Stimulated activated CD4-positive, alpha-beta T cell treated with anti-CD3 and anti-CD28 coated beads, Interleukin-4, amount 100 ng/mL, for 24 hours (primary cell): Measurements from ENCODE around the gene PXDN.

ENCODE experiments used
- DNase-seq: peaks from one replicate; pipeline ENCODE4 v3.0.0-alpha.2; 2020

Gene PXDN

DNA sequence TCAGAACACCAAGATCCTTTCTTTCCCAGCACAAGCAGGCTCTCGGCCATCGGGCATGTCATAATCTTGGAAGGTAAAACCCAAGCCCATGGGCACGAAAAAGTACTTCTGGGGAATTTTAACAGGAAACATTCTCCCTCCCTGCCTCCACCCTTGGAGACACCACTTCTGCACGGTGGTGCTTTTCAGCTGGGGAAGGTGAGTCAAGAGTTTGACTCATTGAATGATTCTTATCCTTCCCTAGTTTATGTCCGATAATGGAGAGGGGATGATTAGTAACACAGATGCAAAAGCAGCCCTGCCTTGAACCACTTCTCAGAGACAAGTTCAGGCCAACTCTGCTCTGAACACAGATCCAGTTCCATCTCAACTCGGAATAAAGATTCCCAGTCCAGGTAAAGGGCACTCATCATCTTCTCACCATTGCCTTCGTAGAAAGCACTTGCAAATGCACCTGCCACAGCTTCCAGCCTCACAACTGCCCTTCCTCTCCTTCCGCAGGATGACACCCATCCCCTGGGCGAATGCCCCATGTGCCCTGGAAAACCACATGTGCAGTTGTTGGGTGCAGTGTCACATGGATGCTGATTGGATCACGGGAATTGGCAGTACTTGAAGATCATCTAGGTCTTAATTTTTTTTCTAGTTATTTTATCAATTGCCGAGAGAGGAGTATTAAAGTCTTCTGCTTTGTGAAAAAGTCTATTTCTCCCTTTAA is 136.2 kb downstream of the PXDN start:
- DNase-seq, result no peak

DNA sequence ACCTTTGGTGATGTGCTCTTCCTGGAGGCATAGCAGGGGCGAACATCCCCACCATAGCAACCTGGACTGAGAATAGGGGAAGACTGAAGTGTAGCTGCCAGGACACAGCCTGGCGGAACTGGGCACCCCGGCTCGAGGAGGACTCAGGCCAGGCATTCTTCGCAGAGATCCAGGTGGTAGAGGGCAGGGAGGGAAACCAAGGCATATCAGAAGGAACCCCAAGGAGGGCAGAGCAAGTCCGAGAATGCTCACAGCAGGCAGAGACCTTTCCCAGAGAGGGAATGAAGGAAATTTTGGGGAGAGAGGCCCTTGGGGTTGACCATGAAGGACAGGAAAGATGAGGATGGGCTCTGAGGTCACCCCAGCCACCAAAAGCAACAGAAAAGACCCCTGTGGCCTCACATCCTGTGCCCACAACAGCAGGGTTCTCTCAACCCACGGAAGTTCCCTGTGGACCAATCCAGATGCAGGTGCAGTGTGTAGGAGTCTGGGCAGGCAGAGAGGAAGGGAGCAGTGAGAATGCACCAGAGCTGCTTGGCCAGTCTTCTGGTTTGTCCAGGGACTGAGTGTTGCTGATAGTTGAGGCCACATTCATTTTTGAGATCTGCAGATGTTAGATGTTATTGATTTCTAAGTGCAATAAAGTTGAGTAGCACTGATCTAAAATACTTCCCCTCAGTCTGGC is 136.9 kb downstream of the PXDN start:
- DNase-seq, result no peak

- DNase-seq, result no peak
These were observed 137.7 kb downstream of the PXDN start for GRCh38 chr2:1606421-1607235.

GRCh38 chr2:1606046-1606400 is 138.3 kb downstream of the PXDN start:
- DNase-seq, result no peak

GRCh38 chr2:1605102-1606045 is 138.9 kb downstream of the PXDN start:
- no peak for DNase-seq

GRCh38 chr2:1603521-1603920 is 140.8 kb downstream of the PXDN start:
- DNase-seq, result no peak

- no peak for DNase-seq
These were observed 141.3 kb downstream of the PXDN start for GRCh38 chr2:1603059-1603458.

DNA sequence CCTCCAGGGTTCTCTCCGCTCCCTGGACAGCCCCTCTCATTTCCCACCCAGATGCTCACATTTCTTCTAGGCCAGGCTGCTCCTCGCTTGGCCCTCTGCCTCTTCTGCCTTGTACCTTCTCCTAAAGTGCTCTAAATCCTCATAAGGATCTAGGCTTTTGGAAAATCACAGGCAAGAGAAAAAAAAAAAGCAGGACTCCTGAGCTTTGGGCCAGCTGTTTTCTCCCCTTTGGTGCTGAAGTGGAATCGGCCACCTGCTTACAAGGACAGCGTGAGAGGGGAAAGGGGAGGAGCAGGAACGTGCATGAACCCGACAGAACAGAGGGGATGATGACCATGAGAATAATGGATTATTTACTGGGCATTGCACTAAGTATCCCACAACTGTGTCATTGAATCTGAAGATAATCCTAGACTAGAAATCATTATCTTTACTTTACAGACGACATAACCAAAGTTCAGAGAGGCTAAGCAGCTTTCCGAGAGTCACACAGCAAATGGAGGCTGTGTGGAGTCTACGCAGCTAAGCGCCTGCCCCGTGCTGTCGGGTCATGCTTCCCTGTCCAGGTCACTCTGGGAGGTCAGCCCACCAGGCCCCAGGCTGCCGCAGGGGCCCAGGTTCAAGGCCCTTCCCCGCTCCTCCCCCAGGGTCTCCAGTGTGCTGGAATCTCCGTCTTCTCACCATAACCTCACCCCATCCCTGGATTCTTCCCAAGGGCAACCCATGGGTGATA is 141.9 kb downstream of the PXDN start:
- no peak for DNase-seq

DNA sequence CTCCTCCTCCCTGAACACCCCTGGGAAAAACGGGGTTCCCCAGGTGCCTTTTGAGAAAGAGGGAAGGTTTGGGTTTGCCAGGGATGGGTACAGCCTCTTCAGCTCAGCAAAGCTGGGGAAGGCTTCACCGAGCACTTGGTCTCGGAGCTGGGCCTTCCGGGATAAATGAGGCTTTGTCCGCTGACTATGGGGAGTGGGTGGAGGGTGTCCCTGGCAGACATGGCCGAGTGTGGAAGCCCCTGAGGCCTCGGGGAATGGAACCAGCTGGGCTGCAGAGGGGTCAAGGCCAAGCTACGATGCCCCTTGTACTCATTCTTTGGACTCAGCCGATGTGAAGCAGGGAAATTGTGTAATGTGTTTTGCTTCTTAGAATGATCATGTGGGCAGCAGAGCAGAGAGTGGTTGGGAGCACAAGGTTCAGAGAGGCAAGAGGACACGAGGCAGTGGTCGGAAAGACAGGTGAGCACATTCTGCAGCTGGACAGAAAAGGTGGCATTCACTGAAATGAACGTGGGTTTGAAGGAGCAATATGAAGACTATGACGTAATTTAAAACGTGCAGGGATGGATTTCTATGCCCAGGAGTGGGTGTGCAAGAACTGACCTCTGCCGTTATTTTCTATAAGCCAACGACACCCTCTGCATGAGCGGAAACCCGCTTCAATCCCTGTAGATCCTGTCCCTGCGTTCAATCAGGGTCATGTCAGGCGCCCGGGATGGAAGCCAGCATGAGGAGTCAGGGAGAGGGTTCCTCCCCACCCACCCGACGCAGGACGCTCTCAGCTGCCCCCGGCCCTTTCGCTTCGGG is 142.6 kb downstream of the PXDN start:
- no peak for DNase-seq

- no peak for DNase-seq
These were observed 143.3 kb downstream of the PXDN start for GRCh38 chr2:1601067-1601412.

DNA sequence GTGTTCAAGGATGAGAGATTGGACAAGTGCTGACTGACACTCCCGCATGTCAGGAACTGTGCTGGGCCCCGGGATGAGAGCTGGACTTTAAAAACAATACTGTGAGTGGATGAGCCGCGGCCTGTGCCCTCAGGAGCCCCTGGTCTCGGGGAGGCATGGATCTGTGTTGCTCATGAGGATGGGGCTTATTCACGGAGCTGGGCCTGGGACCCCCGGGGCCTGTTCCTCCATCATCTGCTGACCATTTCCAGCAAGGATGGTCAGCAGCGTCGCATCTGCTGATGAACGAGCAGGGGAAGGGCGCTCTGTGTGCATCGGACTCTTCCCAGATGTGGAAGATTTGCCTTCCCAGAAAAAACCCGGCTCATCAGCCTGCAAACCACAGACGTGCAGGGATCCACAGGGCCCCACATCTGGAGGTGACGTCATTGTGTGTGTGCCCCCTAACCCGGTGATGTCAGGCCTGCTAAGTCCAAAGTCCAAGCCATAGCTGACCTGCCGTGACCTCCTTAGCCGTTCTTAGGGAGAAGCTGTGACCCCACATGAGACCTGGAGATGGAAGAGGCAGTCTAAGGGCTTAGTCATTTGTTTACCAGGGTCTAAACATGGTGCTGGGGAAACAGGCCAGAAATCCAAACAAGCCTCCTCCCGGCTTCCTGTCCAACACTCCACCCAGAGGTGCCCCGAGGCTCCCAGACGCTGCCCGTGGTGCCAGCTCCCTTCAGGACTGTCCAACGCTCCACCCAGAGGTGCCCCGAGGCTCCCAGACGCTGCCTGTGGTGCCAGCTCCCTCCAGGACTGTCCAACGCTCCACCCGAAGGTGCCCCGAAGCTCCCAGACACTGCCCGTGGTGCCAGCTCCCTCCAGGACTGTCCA is 143.9 kb downstream of the PXDN start:
- DNase-seq, result no peak

DNA sequence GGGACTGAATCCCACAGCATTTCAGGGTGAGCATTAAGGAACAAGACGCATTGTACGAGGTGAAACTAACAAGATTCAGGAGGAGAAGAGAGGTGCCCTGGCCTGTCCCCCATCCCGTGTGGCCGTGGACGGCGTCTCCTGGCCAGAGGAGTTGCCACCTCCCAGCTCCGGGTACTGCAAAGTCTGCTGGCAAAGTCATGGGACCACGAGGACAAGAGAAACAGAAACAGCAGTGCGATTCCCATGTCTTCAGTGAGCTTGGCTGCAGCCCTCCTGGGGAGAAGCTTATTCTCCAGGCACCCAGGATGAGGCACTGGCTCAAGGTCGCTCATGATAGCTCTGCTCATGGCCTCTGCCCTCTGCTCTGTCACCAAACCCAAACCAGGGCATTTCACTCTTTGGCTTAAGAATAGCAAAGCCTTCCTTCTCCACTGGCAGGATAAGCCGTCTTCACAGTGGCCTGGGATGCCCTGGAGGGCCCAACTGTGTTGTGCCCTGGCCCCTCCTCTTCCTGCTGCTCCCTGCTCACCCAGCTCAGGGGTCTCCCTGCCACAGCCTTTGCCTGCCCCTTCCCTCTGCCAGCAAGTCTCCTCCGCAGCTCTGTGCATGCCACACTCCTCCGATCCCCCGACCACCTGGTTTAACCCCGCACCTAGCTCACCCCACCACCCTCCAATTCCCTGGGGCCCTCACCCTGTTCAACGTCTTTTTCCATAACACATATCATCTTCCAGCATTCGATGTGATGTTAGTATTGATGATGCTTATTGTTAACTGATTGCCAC is 144.8 kb downstream of the PXDN start:
- no peak for DNase-seq

DNA sequence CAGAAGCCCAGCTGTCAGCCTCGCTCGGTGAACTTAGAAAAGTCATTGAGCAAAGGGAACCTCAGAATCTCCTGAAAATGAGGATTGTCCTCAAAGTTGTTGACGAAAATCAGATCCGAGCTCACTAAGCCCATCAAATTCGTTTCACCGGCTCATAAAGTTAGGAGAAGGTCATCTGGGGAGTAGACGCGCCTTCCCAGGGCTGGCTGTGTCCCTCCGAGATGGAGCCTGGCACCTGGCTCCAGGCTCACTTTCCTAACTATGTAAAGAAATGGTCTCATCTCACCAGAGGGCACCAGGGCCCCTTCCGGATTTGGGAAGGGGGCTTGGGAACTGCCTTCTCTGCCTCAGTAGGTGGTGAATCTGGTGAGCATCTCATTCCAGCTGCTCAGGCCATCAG is 145.5 kb downstream of the PXDN start:
- DNase-seq, result no peak

GRCh38 chr2:1598041-1598710 is 146.1 kb downstream of the PXDN start:
- no peak for DNase-seq

DNA sequence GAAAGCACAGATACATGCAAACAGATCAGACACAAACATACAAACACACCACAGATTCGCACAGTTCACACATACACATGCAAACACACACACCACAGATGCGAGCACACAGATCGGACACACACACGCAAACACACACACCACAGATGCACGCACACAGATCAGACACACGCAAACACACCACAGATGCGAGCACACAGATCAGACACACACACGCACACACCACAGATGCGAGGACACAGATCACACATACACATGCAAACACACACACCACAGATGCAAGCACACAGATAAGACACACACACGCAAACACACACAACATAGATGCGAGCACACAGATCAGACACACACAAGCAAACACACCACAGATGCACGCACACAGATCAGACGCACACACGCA is 149.0 kb downstream of the PXDN start:
- DNase-seq, result no peak

DNA sequence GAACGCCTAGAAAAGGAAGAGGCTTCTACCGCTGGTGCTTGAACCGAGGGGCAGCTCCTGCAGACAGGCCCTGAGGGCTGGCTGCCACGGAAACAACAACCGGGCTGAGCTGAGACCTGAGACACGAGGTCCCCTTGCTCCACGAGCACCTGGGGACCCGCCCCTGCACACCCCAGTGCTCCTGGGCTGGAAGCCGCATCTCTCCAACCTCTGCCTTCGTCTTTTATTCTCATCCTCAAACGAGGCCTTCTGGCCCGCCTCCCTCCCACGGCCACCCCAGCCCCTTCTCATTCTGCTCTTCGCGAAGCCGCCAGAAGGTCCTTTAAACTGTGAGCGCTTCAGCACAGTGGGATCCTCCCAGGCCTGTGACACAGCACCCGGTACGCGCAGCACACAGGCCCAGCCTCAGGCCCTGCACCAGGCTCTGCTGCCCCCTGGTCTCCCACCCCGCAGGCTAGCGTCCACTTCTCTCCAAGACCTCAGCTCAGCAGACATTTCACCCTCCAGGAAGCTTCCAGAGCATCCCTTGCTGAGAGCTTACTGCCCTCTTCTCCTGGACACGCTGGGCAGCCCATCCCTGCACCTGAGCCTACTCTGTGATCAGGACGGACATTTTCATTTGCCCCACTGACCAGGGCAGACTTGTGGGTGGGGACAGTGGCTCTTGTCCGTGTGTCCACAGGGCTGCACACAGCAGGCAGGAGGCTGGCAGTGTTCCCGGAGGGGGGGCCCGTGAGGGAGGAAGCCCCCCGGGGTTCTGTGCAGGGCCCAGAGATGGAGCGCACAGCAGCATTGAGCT is 149.7 kb downstream of the PXDN start:
- DNase-seq, result no peak

GRCh38 chr2:1594123-1594372 is 150.3 kb downstream of the PXDN start:
- no peak for DNase-seq

- DNase-seq, result no peak
These were observed 150.8 kb downstream of the PXDN start for GRCh38 chr2:1593371-1594122.
